Immature natural killer cell (primary cell): Measurements from ENCODE around the gene TADA2B. TPM values are rescaled to one million over a fixed set of nuclear protein-coding genes. Genes with fewer than 3 reads are reported as not detected.

Experiments used
- DNase-seq, 3 donors: peaks; one replicate each; pipeline ENCODE4 v3.0.0; 2022; ENCODE audit warnings: mixed read lengths in 1 of 3
- H3K27ac Mint-ChIP-seq, 6 donors: one replicate each; pipeline ENCODE4 v1.8.0; 2020; ENCODE audit warnings: mixed read lengths in 6 of 6, mild to moderate bottlenecking in 5 of 6, inconsistent platforms in 4 of 6, moderate library complexity in 3 of 6
- H3K27me3 Mint-ChIP-seq, 3 donors: one replicate each; pipeline ENCODE4 v1.8.0; 2020 to 2021; ENCODE audit warnings: low read depth in 3 of 3, mild to moderate bottlenecking in 3 of 3, mixed read lengths in 3 of 3, moderate library complexity in 3 of 3, inconsistent platforms in 1 of 3
- H3K36me3 Mint-ChIP-seq, 3 donors: one replicate each; pipeline ENCODE4 v1.8.0; 2020; ENCODE audit warnings: mixed read lengths in 3 of 3, inconsistent platforms in 2 of 3, mild to moderate bottlenecking in 2 of 3
- H3K4me1 Mint-ChIP-seq, 2 donors: one replicate each; pipeline ENCODE4 v1.8.0; 2020; ENCODE audit warnings: inconsistent platforms in 2 of 2, mild to moderate bottlenecking in 2 of 2, mixed read lengths in 2 of 2, moderate library complexity in 1 of 2
- H3K4me3 Mint-ChIP-seq, 5 donors: one replicate each; pipeline ENCODE4 v1.8.0; 2020; ENCODE audit warnings: mild to moderate bottlenecking in 5 of 5, mixed read lengths in 5 of 5, inconsistent platforms in 3 of 5, moderate library complexity in 3 of 5
- H3K9me3 Mint-ChIP-seq, 6 donors: one replicate each; pipeline ENCODE4 v1.8.0; 2020; ENCODE audit warnings: mild to moderate bottlenecking in 6 of 6, mixed read lengths in 6 of 6, inconsistent platforms in 4 of 6, moderate library complexity in 3 of 6
- polyA plus RNA-seq, 3 donors: library from polyadenylated mRNA; unstranded; fragments of 300-500 nt; fragmentation: Illumina TruSeq; gene quantifications; one replicate each; pipeline ENCODE4 v1.2.3, GENCODE V29; 2021

Gene TADA2B
- polyA plus RNA-seq, 3 donors from 2014 or later = 2.1 to 3.9 (median 3.0) TPM

DNA sequence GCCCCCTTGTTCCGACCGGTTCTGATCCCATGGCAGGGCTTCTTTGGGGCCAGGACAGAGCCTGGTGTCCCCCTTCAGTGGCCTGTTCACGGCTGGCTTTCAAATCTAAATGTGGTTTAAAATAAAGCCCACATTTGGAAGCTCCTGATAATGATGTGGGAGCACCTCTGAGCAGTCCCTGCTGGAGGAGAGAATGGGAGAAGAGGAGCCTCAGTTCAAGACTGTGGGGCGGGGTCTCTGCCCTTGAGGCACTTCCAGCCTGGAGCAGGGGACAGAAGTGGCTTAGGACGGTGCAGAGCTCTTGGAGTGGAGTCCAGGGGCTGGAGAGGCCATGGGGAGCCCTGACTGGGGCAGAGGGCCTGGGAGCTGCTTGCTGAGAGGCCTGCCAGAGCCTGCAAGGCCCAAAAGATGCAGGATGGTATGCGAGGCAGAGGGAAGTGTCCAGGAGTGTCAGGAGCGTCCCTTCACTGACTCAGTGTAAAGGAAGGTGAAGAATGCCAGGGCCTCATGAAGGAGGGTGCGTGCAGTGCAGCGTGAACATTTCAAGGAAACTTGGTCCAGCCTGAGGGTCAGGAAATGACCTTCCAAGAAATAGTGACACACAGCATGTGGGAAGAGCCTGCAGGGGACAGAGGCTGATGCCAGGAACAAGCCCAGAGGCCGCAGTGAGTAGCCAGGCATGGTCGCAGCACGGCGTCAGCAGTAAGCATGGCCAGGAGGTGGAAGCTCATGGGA, 21.1 kb upstream of the TADA2B start:
- DNase-seq = no peak
- no peak overlapping the region for H3K4me3 Mint-ChIP-seq
- H3K9me3 Mint-ChIP-seq = no peaks in the 10 kb centered on the region
- H3K36me3 Mint-ChIP-seq = peaks cover 4 to 6% (median 6%) of the 10 kb centered on the region in 3 donors
- peaks cover 0 to 3% (median 0%) of the 10 kb centered on the region in 3 donors for H3K27me3 Mint-ChIP-seq
- H3K27ac Mint-ChIP-seq = peak overlapping the region in 1 of 6 donors; percentile 57
- H3K4me1 Mint-ChIP-seq = no peaks in the 10 kb centered on the region

DNA sequence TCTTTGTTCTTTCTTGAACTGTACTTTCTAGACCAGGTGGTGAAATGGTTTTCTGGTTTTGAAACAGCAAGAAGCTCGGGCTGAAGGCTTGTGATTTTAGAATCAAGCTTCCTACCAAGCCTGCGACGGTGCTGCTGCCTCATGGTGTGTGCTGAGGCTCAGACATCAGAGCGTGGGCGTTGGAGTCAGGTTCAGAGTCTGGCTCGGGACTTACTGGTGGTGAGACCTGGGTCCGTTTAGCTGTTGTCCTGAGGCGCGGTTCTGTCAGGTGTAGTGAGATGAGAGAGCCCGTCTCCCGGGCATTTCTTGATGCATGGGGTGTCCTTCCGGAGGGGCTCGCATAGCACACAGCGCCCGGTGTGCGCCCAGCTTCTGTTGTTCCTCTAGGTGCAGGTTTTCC, 19.7 kb upstream of the TADA2B start:
- Mint-ChIP-seq H3K4me3 (no peak overlapping the region), H3K27ac (peak overlapping the region in 1 of 6 donors; percentile 13), H3K36me3 (peaks cover 0 to 17% (median 10%) of the 10 kb centered on the region in 3 donors), H3K9me3 (no peaks in the 10 kb centered on the region), H3K4me1 (no peaks in the 10 kb centered on the region), H3K27me3 (peaks cover 0 to 7% (median 4%) of the 10 kb centered on the region in 3 donors)
- DNase-seq = no peak

DNA sequence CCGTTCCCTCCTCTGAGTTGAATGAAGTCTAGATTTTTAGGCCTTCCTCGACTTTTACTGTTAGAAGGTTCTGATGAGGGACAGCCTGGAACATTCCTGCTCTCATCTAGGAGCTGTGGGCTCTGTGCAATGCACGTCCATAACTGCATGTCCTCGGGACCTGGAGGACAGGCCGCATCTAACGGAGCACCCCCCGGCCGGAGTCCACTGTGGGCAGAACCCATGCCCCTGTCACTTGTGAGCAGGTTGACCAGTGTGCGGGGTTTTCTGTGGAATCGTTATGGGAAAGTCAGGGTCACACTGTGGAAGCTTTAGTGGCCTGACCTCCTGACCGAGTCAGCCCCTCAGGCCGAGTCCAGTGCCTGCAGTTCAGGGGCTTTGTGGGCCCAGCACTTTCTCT, 19.3 kb upstream of the TADA2B start:
- Mint-ChIP-seq H3K4me1 (no peaks in the 10 kb centered on the region), H3K27me3 (peaks cover 0 to 7% (median 4%) of the 10 kb centered on the region in 3 donors), H3K4me3 (no peak overlapping the region), H3K36me3 (peaks cover 0 to 17% (median 6%) of the 10 kb centered on the region in 3 donors), H3K9me3 (no peaks in the 10 kb centered on the region), H3K27ac (no peak overlapping the region)
- DNase-seq = no peak

DNA sequence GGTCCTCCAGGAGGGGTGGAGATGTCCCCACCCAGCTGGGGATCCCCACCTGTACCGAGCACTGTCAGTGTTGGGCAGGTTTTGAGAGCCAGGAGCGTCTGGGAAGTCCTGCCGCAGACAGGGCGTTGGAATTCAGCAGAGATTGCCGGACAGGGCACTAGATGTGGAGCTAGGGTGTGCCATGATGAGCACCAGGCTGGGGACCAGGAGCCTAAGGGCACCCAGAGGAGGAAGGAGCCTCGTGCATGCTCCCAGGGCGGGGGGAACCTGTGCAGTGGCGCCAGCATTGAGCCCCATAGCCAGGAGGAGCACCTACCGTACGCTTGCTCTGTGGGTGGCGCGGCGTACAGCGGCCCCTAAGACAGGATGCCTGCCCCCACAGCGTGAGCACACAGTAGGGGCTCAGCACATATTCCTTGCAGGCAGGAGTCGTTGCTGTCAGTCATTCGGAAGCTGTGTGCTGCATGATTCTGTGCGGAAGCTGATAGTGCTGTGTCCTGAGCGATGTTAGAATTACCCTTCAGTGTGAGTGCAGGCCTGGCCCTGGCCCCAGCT, 18.8 kb upstream of the TADA2B start:
- Mint-ChIP-seq H3K9me3 (no peaks in the 10 kb centered on the region), H3K27ac (no peak overlapping the region), H3K36me3 (peaks cover 0 to 17% (median 6%) of the 10 kb centered on the region in 3 donors), H3K4me1 (no peaks in the 10 kb centered on the region), H3K27me3 (peaks cover 0 to 7% (median 4%) of the 10 kb centered on the region in 3 donors), H3K4me3 (no peak overlapping the region)
- DNase-seq = no peak

DNA sequence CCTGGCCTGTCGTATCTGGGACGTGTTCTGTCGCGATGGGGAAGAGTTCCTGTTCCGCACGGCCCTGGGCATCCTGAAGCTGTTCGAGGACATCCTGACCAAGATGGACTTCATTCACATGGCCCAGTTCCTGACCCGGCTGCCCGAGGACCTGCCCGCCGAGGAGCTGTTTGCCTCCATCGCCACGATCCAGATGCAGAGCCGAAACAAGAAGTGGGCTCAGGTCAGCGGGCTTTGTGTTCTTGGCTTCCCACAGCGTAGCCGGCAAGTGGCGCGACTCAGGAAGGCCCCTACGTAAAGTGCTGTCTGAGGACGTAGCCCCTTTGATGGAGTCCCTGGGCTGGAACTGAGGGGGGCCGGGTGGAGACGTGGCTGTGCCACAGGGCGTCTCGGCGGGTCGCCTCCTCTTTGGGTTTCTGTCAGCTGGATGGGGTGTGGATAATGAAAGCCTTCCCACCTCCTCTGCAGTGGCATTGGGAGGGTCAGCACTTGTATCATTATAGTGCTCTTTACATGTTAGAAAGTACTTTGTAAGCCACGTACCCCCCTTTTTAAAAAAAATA, 18.1 kb upstream of the TADA2B start:
- H3K27ac Mint-ChIP-seq = no peak overlapping the region
- no peak overlapping the region for H3K4me3 Mint-ChIP-seq
- H3K9me3 Mint-ChIP-seq = no peaks in the 10 kb centered on the region
- H3K4me1 Mint-ChIP-seq = no peaks in the 10 kb centered on the region
- H3K27me3 Mint-ChIP-seq = peaks cover 0 to 9% (median 4%) of the 10 kb centered on the region in 3 donors
- peaks cover 0 to 17% (median 6%) of the 10 kb centered on the region in 3 donors for H3K36me3 Mint-ChIP-seq
- DNase-seq = no peak

DNA sequence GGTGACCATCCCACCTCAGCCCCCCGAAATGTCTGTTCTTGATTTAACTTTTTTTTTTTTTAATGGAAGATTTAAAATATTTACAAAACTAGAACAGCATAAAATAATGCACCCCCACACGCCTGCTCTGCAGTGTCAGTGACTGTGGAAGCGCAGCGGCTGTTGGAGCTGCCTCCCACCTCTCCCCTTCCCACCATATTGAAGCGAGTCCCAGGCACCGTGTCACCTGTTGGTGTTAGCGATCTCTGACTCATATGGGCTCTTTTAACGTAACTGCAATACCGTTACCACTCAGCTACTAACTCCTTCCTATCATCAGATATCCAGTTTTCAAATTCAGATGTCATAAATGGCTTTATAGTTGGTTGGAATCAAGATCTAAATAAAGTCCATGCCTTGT, 17.1 kb upstream of the TADA2B start:
- Mint-ChIP-seq H3K4me1 (no peaks in the 10 kb centered on the region), H3K4me3 (no peak overlapping the region)

DNA sequence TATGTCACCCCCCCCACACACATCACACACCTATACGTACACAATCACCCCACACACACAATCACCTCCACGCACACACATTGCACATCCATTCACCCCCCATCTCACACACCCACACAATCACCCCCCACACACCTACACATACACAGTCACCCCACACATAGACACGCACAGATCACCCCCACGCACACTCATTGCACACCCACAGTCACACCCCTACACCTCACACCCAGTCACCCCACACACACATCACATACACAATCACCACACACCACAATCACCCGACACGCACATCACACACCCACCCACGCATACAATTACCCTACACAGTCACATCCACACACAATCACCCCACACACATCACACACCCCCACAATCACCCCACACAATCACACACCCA, 15.9 kb upstream of the TADA2B start:
- no peak for DNase-seq
- Mint-ChIP-seq H3K27ac (no peak overlapping the region), H3K4me1 (no peaks in the 10 kb centered on the region), H3K9me3 (no peaks in the 10 kb centered on the region), H3K36me3 (peaks cover 7 to 26% (median 20%) of the 10 kb centered on the region in 3 donors), H3K27me3 (peaks cover 0 to 11% (median 4%) of the 10 kb centered on the region in 3 donors), H3K4me3 (no peak overlapping the region)

More for the DNA sequence above, 17.1 kb upstream of the TADA2B start:
- H3K36me3 Mint-ChIP-seq = peaks cover 7 to 22% (median 14%) of the 10 kb centered on the region in 3 donors
- H3K27ac Mint-ChIP-seq = peak overlapping the region in 1 of 6 donors; percentile 25
- peaks cover 0 to 11% (median 4%) of the 10 kb centered on the region in 3 donors for H3K27me3 Mint-ChIP-seq
- no peak for DNase-seq
- H3K9me3 Mint-ChIP-seq = no peaks in the 10 kb centered on the region

DNA sequence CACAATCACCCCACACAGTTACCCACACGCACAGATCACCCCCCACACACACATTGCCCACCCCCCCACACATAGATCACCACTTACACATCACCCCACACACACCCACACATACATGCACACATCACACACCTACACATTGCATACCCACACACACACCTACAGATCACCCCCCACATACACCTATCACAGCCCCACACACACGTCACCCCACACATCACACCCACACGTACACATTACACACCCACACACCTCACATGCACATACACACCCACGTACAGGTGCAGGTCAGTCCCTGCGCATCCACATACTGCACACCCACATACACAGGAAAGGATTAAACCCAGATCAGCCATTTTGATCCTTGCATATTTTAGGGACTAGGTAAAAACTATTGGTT, 15.3 kb upstream of the TADA2B start:
- no peaks in the 10 kb centered on the region for H3K4me1 Mint-ChIP-seq
- DNase-seq = no peak
- H3K27me3 Mint-ChIP-seq = peaks cover under 1 to 12% (median 4%) of the 10 kb centered on the region in 3 donors
- peak overlapping the region in 1 of 6 donors; percentile 37 for H3K27ac Mint-ChIP-seq
- no peaks in the 10 kb centered on the region for H3K9me3 Mint-ChIP-seq
- peaks cover 7 to 27% (median 23%) of the 10 kb centered on the region in 3 donors for H3K36me3 Mint-ChIP-seq
- no peak overlapping the region for H3K4me3 Mint-ChIP-seq

DNA sequence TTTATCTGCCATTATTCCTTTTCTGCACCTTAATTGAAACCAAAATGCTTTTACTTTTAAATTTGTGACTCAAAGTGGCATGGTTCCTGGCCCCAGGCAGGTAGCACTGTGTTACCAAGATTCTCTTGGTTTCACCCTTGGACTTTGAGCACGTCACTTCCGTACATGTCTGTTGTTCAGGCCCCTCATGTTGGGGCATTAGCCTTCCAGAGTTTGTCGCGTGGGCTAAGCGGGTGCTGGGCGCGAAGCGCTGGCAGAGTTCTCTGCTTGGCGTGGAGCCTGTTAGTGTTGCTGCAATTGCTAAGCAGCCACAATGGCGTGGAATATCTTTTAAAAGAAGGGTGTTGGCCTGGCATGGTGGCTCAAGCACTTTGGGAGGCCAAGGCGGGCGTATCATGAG, 14.0 kb upstream of the TADA2B start:
- no peaks in the 10 kb centered on the region for H3K9me3 Mint-ChIP-seq
- H3K27ac Mint-ChIP-seq = no peak overlapping the region
- peaks cover 2 to 13% (median 4%) of the 10 kb centered on the region in 3 donors for H3K27me3 Mint-ChIP-seq
- H3K4me1 Mint-ChIP-seq = no peaks in the 10 kb centered on the region
- peaks cover 7 to 27% (median 23%) of the 10 kb centered on the region in 3 donors for H3K36me3 Mint-ChIP-seq
- H3K4me3 Mint-ChIP-seq = no peak overlapping the region
- DNase-seq = no peak

DNA sequence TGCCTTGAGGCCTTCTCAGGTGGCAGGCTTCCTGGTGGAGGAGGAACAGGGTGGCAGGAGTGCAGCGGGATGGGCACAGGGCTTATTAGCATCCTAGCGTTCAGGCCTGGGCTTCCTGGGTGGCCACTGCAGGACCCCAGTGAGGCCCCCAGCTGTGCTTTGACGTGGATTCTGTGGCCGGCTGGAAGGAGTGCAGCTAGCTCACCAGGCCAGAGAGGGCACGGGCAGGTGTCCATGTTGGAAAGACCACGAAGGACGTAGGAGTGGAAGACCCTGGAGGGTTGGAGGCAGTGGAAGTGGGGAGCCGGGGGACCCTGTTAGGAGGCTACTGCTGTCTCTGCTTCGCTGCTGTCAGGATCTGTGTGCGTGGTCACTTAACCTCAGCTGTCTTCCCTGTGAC, 13.3 kb upstream of the TADA2B start:
- Mint-ChIP-seq H3K27me3 (peaks cover 2 to 13% (median 4%) of the 10 kb centered on the region in 3 donors), H3K36me3 (peaks cover 7 to 27% (median 22%) of the 10 kb centered on the region in 3 donors)

DNA sequence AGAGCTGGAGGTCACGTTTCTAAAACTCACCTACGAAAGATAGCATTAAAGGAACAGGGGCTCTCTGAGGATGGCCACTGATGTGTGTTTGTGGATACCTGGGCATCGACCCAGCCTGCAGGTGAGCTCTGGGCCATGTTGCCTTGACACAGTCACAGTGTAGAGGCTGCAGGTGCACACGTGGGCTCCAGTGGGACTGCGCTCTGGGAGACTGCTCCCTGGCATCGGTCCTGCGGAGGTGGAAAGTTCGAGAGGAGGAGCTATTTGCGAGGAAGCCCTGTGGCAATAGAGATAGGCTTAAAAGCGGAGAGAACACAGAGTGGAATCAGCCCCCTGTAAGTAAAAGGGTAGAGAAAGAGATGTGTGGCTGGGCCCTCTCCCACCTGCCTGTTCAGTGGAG, 12.3 kb upstream of the TADA2B start:
- Mint-ChIP-seq H3K9me3 (no peaks in the 10 kb centered on the region), H3K36me3 (peaks cover 7 to 27% (median 20%) of the 10 kb centered on the region in 3 donors), H3K27me3 (peaks cover 2 to 13% (median 4%) of the 10 kb centered on the region in 3 donors), H3K4me3 (peak overlapping the region in 1 of 5 donors; percentile 7), H3K4me1 (no peaks in the 10 kb centered on the region), H3K27ac (peak overlapping the region in 1 of 6 donors; percentile 7)
- no peak for DNase-seq

More for the DNA sequence above, 13.3 kb upstream of the TADA2B start:
- DNase-seq = no peak
- no peak overlapping the region for H3K4me3 Mint-ChIP-seq
- H3K9me3 Mint-ChIP-seq = no peaks in the 10 kb centered on the region
- no peaks in the 10 kb centered on the region for H3K4me1 Mint-ChIP-seq
- peak overlapping the region in 1 of 6 donors; percentile 69 for H3K27ac Mint-ChIP-seq

DNA sequence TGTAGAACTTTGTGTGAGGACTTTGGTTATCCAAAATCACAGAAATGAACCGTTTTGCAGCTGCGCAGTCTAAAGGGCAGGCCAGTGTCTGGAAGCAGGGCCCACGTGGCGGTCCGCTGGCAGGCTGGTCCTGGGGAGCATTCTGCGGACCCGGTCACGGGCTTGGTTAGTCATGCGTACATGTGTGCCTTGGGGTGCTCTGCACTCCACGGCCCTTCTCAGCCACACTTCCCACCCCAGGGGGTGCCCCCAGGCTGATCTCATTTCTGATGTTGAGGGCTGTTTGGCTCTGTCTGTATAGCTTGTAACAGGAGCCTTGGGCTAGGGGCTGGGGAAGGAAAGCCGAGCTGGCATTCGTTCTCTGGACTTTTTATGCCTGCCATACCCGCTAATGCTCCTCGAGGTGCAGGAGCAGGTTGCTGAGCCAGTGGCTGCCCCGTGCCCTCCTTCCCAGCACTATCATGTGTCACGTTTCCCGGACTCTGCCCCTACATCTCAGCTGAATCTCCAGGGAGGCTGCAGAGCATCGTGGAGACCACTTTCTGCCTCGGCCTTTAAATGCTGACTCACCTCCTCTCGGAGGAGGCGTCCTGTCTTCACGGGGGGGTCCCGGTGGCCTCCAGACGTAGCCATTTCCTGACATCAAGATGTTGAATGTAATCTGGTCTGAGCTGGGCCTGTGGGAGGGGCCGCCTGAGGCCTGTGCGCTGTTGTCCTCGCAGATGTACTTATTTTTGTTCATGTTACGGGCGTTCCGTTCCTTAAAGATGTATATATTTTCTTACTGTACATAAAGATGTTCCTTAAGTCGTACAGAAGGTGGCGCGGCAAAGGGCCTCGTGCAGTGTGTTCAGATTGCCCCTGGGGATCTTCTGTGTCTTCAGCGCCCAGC, 11.4 kb upstream of the TADA2B start:
- no peaks in the 10 kb centered on the region for H3K9me3 Mint-ChIP-seq
- no peak overlapping the region for H3K4me3 Mint-ChIP-seq
- no peak for DNase-seq
- H3K36me3 Mint-ChIP-seq = peaks cover 7 to 20% (median 20%) of the 10 kb centered on the region in 3 donors
- peaks cover 2 to 10% (median 4%) of the 10 kb centered on the region in 3 donors for H3K27me3 Mint-ChIP-seq
- no peaks in the 10 kb centered on the region for H3K4me1 Mint-ChIP-seq
- no peak overlapping the region for H3K27ac Mint-ChIP-seq

DNA sequence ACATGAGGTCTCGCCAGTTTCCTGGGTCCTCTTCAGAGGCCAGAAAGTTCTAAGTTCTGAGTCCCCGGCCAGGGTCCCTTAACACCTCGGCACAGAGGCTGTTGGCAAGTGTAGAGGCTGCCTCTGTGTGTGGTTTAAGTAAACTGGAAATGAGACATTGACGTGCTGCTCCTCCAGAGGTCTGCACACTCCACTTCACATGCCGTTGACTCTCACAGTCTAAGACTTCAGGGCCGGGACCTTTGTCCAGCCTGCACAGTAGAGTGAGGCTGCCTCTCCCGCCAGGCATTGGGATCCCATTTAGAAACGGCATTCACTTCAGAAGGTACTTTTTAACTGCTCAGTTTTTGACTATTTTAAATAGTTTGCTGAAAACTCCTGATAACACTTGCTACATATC, 10.6 kb upstream of the TADA2B start:
- no peak overlapping the region for H3K27ac Mint-ChIP-seq
- H3K36me3 Mint-ChIP-seq = peaks cover 7 to 20% (median 15%) of the 10 kb centered on the region in 3 donors
- H3K27me3 Mint-ChIP-seq = peaks cover 2 to 9% (median 4%) of the 10 kb centered on the region in 3 donors
- no peak for DNase-seq
- H3K4me3 Mint-ChIP-seq = no peak overlapping the region
- no peaks in the 10 kb centered on the region for H3K4me1 Mint-ChIP-seq
- no peaks in the 10 kb centered on the region for H3K9me3 Mint-ChIP-seq
